Dendritic cell treated with granulocyte-macrophage colony-stimulating factor and Interleukin-4, amounts not matched to agents 40 ng/mL and 50 ng/mL, for 4 days (primary cell): ENCODE measurements around the gene WNK1.
"Not testable (repeated sequence)": the region's sequence is repeated elsewhere in the genome, so short reads cannot be mapped to it uniquely, and the experiment has no call there.

Experiments
- H3K27ac Mint-ChIP-seq: one replicate; pipeline ENCODE4 v1.8.0; 2022; ENCODE audit warnings: mild to moderate bottlenecking, mixed read lengths
- H3K27me3 Mint-ChIP-seq: one replicate; pipeline ENCODE4 v1.8.0; 2022; ENCODE audit warnings: mild to moderate bottlenecking, mixed read lengths
- H3K36me3 Mint-ChIP-seq: one replicate; pipeline ENCODE4 v1.8.0; 2022; ENCODE audit warnings: low read depth, mixed read lengths
- H3K4me1 Mint-ChIP-seq: one replicate; pipeline ENCODE4 v1.8.0; 2022; ENCODE audit warnings: low read depth, mixed read lengths
- H3K4me3 Mint-ChIP-seq: one replicate; pipeline ENCODE4 v1.8.0; 2022; ENCODE audit warnings: mild to moderate bottlenecking, moderate library complexity, mixed read lengths
- H3K9me3 Mint-ChIP-seq: one replicate; pipeline ENCODE4 v1.8.0; 2022; ENCODE audit warnings: mixed read lengths
- intact Hi-C: fragments of 100-400 bp; cut with micrococcal nuclease; formaldehyde crosslinking; loops from one replicate; pipeline ENCODE4 v1.15.0; 2022

The WNK1 gene

DNA sequence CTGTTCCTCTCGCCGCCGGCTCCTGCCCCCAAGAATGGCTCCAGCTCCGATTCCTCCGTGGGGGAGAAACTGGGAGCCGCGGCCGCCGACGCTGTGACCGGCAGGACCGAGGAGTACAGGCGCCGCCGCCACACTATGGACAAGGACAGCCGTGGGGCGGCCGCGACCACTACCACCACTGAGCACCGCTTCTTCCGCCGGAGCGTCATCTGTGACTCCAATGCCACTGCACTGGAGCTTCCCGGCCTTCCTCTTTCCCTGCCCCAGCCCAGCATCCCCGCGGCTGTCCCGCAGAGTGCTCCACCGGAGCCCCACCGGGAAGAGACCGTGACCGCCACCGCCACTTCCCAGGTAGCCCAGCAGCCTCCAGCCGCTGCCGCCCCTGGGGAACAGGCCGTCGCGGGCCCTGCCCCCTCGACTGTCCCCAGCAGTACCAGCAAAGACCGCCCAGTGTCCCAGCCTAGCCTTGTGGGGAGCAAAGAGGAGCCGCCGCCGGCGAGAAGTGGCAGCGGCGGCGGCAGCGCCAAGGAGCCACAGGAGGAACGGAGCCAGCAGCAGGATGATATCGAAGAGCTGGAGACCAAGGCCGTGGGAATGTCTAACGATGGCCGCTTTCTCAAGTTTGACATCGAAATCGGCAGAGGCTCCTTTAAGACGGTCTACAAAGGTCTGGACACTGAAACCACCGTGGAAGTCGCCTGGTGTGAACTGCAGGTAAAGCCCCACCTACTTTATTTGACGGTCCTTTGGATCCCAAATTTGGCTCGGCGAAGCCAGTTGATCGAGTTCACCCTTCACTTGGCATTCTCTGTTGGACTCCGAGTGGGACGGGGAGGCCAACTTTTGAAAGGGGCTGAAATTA is 1.5 kb downstream of the WNK1 start:
- Mint-ChIP-seq H3K4me3 (no peak overlapping the region), H3K4me1 (peaks cover 38% of the 10 kb centered on the region), H3K9me3 (no peaks in the 10 kb centered on the region), H3K36me3 (peaks cover 24% of the 10 kb centered on the region), H3K27ac (no peak overlapping the region), H3K27me3 (no peaks in the 10 kb centered on the region)
- intact Hi-C loops, result loop anchor here (5.0 kb wide), 2 partner anchors 58 to 112 kb away; no protein-coding TSS in a partner anchor

- H3K27me3 Mint-ChIP-seq, result no peaks in the 10 kb centered on the region
- no peak overlapping the region for H3K4me3 Mint-ChIP-seq
- peaks cover 37% of the 10 kb centered on the region for H3K4me1 Mint-ChIP-seq
- H3K9me3 Mint-ChIP-seq, result no peaks in the 10 kb centered on the region
- intact Hi-C loops, result loop anchor here (5.0 kb wide), 2 partner anchors 58 to 112 kb away; no protein-coding TSS in a partner anchor
- H3K36me3 Mint-ChIP-seq, result peaks cover 24% of the 10 kb centered on the region
- H3K27ac Mint-ChIP-seq, result no peak overlapping the region
Measured at GRCh38 chr12:754473-754820, 2.1 kb downstream of the WNK1 start.

- no peaks in the 10 kb centered on the region for H3K27me3 Mint-ChIP-seq
- H3K27ac Mint-ChIP-seq, result no peak overlapping the region
- H3K4me3 Mint-ChIP-seq, result no peak overlapping the region
- H3K9me3 Mint-ChIP-seq, result no peaks in the 10 kb centered on the region
- peaks cover 37% of the 10 kb centered on the region for H3K4me1 Mint-ChIP-seq
- intact Hi-C loops, result loop anchor here (5.0 kb wide), 2 partner anchors 57 to 113 kb away; no protein-coding TSS in a partner anchor
- H3K36me3 Mint-ChIP-seq, result peaks cover 24% of the 10 kb centered on the region
Measured at GRCh38 chr12:754851-755562, 2.6 kb downstream of the WNK1 start.

DNA sequence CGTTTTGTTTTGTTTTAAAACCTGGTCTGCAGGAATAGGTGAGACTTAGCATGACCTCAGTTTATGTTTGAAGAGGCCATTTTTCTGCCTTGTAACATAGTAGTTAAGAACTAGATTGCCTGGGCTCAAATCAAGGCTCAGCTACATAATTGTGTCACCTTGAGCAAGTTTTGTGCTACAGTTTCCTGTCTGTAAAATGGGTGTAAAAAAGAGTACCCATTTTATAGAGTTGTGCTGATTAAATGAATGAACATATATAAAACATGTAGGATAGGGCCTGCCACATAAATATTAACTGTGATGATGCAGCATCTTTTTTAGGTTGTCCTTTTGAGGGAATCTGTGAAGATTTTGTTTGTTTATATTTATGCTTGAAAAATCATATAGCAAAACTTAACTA is 7.2 kb downstream of the WNK1 start:
- no peak overlapping the region for H3K4me3 Mint-ChIP-seq
- H3K36me3 Mint-ChIP-seq, result peaks cover 31% of the 10 kb centered on the region
- H3K27me3 Mint-ChIP-seq, result no peaks in the 10 kb centered on the region
- no peaks in the 10 kb centered on the region for H3K9me3 Mint-ChIP-seq
- intact Hi-C loops, result loop anchor here (5.0 kb wide), 1 partner anchor 38 kb away; no protein-coding TSS in a partner anchor
- H3K4me1 Mint-ChIP-seq, result peaks cover 62% of the 10 kb centered on the region
- H3K27ac Mint-ChIP-seq, result no peak overlapping the region

DNA sequence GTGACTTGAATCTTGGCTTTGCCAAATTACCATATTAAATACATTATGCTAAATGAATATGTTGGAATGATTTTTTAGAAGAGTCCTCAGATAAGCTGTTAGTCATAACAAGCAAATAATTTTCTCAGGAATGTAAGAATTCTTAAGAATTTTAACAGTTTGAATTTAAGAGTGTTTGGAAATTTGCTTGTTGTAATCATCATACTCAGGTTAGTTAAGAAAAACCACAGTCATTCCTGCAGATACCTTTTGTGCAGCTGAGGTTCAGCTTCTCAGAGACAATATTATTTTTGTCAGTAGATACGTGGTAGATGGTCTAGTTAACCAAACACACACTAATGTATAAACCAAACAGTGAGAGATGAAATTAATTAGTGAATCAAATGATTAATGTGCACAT is 8.9 kb downstream of the WNK1 start:
- H3K36me3 Mint-ChIP-seq, result peaks cover 27% of the 10 kb centered on the region

GRCh38 chr12:765840-766239 is 13.5 kb downstream of the WNK1 start:
- H3K4me1 Mint-ChIP-seq, result peaks cover 61% of the 10 kb centered on the region
- H3K4me3 Mint-ChIP-seq, result no peak overlapping the region
- no peaks in the 10 kb centered on the region for H3K27me3 Mint-ChIP-seq
- intact Hi-C loops, result no loop called here
- no peak overlapping the region for H3K27ac Mint-ChIP-seq
- no peaks in the 10 kb centered on the region for H3K9me3 Mint-ChIP-seq
- H3K36me3 Mint-ChIP-seq, result peaks cover 23% of the 10 kb centered on the region

More for the DNA sequence above, 8.9 kb downstream of the WNK1 start:
- Mint-ChIP-seq H3K9me3 (no peaks in the 10 kb centered on the region), H3K27ac (no peak overlapping the region), H3K4me1 (peaks cover 60% of the 10 kb centered on the region), H3K27me3 (no peaks in the 10 kb centered on the region), H3K4me3 (no peak overlapping the region)
- intact Hi-C loops, result loop anchor here (5.0 kb wide), 1 partner anchor 36 kb away; no protein-coding TSS in a partner anchor

- Mint-ChIP-seq H3K4me3 (no peak overlapping the region), H3K27ac (no peak overlapping the region), H3K4me1 (peaks cover 44% of the 10 kb centered on the region)
Measured at GRCh38 chr12:768434-768833, 16.1 kb downstream of the WNK1 start.

DNA sequence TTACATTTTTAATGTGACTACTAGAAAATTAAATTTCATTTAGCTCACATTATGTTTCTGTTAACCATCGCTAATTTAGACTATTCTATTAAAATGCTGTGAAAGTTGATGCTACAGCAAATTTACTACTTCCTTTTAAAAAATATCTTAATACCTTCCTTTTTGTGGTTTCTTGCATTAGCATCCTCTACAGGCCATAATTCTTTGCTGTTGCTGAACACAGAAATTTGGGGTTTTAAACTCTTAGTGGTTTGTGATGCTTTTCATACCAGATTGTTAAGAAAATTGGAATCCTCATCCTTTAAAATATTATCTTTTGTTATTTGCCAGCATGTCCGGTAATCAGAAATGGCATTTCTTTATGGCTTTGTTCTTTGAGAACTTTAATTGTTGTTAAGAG is 18.1 kb downstream of the WNK1 start:
- intact Hi-C loops, result loop anchor here (5.0 kb wide), 1 partner anchor 37 kb away; no protein-coding TSS in a partner anchor
- no peak overlapping the region for H3K27ac Mint-ChIP-seq
- no peaks in the 10 kb centered on the region for H3K9me3 Mint-ChIP-seq
- H3K36me3 Mint-ChIP-seq, result no peaks in the 10 kb centered on the region
- H3K27me3 Mint-ChIP-seq, result no peaks in the 10 kb centered on the region
- peaks cover 55% of the 10 kb centered on the region for H3K4me1 Mint-ChIP-seq
- no peak overlapping the region for H3K4me3 Mint-ChIP-seq

More at GRCh38 chr12:768434-768833, 16.1 kb downstream of the WNK1 start:
- intact Hi-C loops, result no loop called here
- Mint-ChIP-seq H3K27me3 (no peaks in the 10 kb centered on the region), H3K9me3 (no peaks in the 10 kb centered on the region), H3K36me3 (peaks cover 8% of the 10 kb centered on the region)

- H3K27ac Mint-ChIP-seq, result no peak overlapping the region
- peaks cover 7% of the 10 kb centered on the region for H3K36me3 Mint-ChIP-seq
- peaks cover 58% of the 10 kb centered on the region for H3K4me1 Mint-ChIP-seq
- intact Hi-C loops, result loop anchor here (5.0 kb wide), 1 partner anchor 35 kb away; no protein-coding TSS in a partner anchor
- H3K27me3 Mint-ChIP-seq, result no peaks in the 10 kb centered on the region
- H3K4me3 Mint-ChIP-seq, result no peak overlapping the region
- no peaks in the 10 kb centered on the region for H3K9me3 Mint-ChIP-seq
Measured at GRCh38 chr12:772056-772697, 19.8 kb downstream of the WNK1 start.

- intact Hi-C loops, result loop anchor here (5.0 kb wide), 1 partner anchor 33 kb away; no protein-coding TSS in a partner anchor
- Mint-ChIP-seq H3K4me3 (no peak overlapping the region), H3K9me3 (no peaks in the 10 kb centered on the region), H3K36me3 (peaks cover 7% of the 10 kb centered on the region), H3K27me3 (no peaks in the 10 kb centered on the region), H3K4me1 (peaks cover 49% of the 10 kb centered on the region), H3K27ac (peak overlapping the region; percentile 66)
Measured at GRCh38 chr12:774051-774614, 21.8 kb downstream of the WNK1 start.

- intact Hi-C loops, H3K27me3 Mint-ChIP-seq, H3K4me3 Mint-ChIP-seq, H3K27ac Mint-ChIP-seq, H3K9me3 Mint-ChIP-seq, H3K36me3 Mint-ChIP-seq: not testable (repeated sequence)
- H3K4me1 Mint-ChIP-seq, result peaks cover 50% of the 10 kb centered on the region
Measured at GRCh38 chr12:775973-776771, 23.8 kb downstream of the WNK1 start.

DNA sequence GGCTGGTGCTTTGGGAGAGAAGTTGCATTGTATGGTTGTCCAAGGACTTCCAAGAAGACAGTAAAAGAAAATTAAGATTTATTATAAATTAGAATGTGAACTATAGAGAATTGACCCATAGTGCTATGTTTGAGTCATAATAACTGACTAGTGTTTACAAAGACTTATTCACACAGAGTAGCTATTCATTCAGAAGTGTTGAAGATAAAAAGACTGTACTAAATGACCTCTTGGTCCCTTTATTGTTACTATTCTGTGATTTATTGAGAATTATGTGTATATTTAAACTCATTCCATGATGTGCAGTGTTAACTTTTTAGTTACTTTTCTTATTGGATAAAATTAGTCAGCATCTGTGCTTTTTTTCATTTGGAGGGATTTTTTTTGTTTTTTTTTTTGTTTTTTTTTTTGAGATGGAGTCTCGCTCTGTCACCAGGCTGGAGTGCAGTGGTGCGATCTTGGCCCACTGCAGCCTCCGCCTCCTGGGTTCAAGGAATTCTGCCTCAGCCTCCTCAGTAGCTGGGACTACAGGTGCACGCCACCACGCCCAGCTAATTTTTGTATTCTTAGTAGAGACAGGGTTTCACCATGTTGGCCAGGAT is 24.5 kb downstream of the WNK1 start:
- H3K4me3 Mint-ChIP-seq, H3K36me3 Mint-ChIP-seq, H3K27me3 Mint-ChIP-seq, H3K27ac Mint-ChIP-seq, intact Hi-C loops, H3K9me3 Mint-ChIP-seq: not testable (repeated sequence)
- peaks cover 50% of the 10 kb centered on the region for H3K4me1 Mint-ChIP-seq
